ENCODE measurements around the gene RYR3.

GRCh38 chr15:33851079-33851478 lies 540.3 kb downstream of the RYR3 start:
- TF ChIP-seq, protein P1, sequence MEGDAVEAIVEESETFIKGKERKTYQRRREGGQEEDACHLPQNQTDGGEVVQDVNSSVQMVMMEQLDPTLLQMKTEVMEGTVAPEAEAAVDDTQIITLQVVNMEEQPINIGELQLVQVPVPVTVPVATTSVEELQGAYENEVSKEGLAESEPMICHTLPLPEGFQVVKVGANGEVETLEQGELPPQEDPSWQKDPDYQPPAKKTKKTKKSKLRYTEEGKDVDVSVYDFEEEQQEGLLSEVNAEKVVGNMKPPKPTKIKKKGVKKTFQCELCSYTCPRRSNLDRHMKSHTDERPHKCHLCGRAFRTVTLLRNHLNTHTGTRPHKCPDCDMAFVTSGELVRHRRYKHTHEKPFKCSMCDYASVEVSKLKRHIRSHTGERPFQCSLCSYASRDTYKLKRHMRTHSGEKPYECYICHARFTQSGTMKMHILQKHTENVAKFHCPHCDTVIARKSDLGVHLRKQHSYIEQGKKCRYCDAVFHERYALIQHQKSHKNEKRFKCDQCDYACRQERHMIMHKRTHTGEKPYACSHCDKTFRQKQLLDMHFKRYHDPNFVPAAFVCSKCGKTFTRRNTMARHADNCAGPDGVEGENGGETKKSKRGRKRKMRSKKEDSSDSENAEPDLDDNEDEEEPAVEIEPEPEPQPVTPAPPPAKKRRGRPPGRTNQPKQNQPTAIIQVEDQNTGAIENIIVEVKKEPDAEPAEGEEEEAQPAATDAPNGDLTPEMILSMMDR (IDR thresholded peaks at IDR 0.05), result no peak
- no peak for TF ChIP-seq ZFX (IDR thresholded peaks at IDR 0.05; ENCODE audit: borderline replicate concordance)
